ENCODE results near the gene TBC1D14.

DNA sequence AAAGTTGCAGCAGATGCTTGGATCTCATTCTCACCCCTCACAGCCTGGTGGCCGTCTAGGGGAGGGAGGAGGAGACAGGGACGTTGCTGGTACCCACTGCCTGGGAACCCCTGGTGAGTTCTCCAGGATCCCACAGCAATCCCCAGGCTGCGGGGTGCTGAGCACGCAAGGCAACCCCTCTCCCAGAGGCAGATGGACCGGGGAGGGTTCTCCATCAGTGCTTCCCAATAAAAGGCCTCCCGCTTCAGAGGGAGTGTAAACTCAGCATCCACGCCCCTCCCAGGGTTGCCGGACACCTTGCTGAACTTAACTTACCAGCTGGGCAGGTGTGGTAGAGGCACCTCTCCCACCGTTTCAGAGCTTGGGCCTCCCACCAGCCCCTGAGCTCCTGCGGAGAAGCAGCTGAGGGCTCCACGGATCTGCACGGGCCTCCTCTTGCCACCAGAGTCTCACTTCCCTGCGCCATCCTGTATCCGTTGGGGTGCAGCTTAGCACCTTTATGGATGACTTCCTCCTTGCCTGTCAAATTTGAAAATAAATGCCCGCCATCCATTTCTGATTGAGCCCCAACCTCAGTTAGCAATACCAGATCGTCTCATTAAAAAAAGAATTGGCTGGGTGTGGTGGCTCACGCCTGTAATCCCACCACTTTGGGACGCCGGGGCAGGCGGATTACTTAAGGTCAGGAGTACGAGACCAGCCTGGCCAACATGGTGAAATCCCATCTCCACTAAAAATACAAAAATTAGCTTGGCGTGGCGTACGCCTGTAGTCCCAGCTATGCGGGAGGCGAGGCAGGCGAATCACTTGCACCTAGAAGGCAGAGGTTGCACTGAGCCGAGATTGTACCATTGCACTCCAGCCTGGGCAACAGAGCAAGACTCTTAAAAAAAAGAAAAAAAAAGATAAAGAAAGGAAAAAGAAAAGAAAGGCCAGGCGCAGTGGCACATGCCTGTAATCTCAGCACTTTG, 14.8 kb upstream of the TBC1D14 start:
- TF ChIP-seq CHD2 (IDR thresholded peaks at IDR 0.05; ENCODE audit: low read depth, low read length) (no peak), ZNF133 (CRISPR knock-in tag; IDR thresholded peaks at IDR 0.05) (no peak), BACH1 (tag; IDR thresholded peaks at IDR 0.05) (no peak), STAG1 (CRISPR knock-in tag; IDR thresholded peaks at IDR 0.05; ENCODE audit: borderline replicate concordance) (no peak), ZNF253 (CRISPR knock-in tag; conservative IDR thresholded peaks at IDR 0.05) (no peak)
- TF ChIP-seq, protein P1, sequence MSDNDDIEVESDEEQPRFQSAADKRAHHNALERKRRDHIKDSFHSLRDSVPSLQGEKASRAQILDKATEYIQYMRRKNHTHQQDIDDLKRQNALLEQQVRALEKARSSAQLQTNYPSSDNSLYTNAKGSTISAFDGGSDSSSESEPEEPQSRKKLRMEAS (CRISPR knock-in tag; IDR thresholded peaks at IDR 0.05): no peak

Data from K562 (cell line).